SK-N-MC (cell line): Measurements from ENCODE around the gene JUN.

Experiments used
- EZH2 ChIP-seq: fragments of 200-600 bp; sonication (generic); IDR thresholded peaks from one replicate; pipeline ENCODE4 v1.6.1; 2017; ENCODE audit warnings: antibody characterized with exemption
- FOXP2 ChIP-seq: optimal IDR thresholded peaks from 2 replicates; pipeline ENCODE3; 2011; ENCODE audit warnings: mild to moderate bottlenecking, moderate library complexity; ENCODE audit not compliant: insufficient read depth; ENCODE audit errors: extremely low read length, control extremely low read depth
- POLR2AphosphoS5 ChIP-seq: IDR thresholded peaks from 2 replicates; pipeline ENCODE4 v1.6.1; 2012; ENCODE audit warnings: mild to moderate bottlenecking, low read depth, low read length, borderline replicate concordance

DNA sequence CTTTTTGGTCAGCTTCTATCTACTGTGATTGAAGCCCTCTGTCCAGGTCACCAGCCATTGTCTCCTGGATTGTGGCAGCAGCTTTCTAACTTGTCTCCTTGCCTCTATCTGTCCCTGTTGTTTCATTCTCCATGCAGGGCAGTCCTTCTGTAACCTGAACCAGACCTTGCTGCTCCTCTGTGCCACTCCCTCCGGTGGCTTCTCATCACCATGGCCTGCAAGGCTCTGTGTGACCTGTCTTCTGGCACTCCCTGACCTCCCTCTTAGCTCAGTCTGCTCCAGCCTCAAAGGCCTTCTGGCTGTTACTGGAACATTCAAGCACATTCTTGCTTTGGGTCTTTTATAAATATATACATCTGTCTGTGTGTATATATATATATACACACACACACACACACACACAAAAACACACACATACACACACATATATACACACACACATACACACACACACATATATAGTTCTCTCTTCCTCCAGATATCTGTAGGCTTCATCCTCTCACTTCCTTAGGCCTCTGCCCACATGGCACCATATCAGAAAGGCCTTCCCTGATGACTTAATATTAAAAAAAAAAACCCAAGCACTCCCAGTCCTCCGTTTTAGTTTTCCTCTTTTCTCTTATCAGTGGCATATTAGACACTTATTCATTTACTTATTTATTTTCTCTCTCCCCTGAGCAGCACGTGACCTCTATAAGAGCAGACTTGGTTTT lies 21.2 kb upstream of the JUN start:
- no peak for TF ChIP-seq POLR2AphosphoS5
- TF ChIP-seq EZH2: no peak
- TF ChIP-seq FOXP2: no peak
